Urinary bladder (tissue), 4 donors: ENCODE measurements around the gene NCKAP5. TPM values are rescaled to one million over a fixed set of nuclear protein-coding genes. Genes with fewer than 3 reads are reported as not detected.

ENCODE experiments used
- DNase-seq: peaks from one replicate; pipeline ENCODE4 v3.0.0-alpha.2; 2015; ENCODE audit errors: extremely low spot score
- H3K27ac ChIP-seq: one replicate; pipeline ENCODE4 v1.5.1; 2013; ENCODE audit warnings: low read depth, mild to moderate bottlenecking, moderate library complexity
- H3K36me3 ChIP-seq: one replicate; pipeline ENCODE4 v1.6.1; 2013; ENCODE audit warnings: mild to moderate bottlenecking, moderate library complexity; ENCODE audit not compliant: insufficient read depth
- H3K4me1 ChIP-seq: one replicate; pipeline ENCODE4 v1.6.1; 2013; ENCODE audit warnings: mild to moderate bottlenecking, moderate library complexity; ENCODE audit not compliant: insufficient read depth
- H3K4me3 ChIP-seq: one replicate; pipeline ENCODE4 v1.5.1; 2013; ENCODE audit warnings: low read depth, low read length
- WGBS: extraction: QIAGEN DNeasy Blood & Tissue Kit; methylation state at CpG from one replicate; pipeline ENCODE4 v1.1.7; 2013; 5-methylcytosine and 5-hydroxymethylcytosine counted together
- polyA plus RNA-seq: library from polyadenylated mRNA; stranded (reverse); fragments of 200-250 nt; gene quantifications from one replicate; pipeline ENCODE4 v1.2.3, GENCODE V29; 2013
- total RNA-seq: library from RNA; depleted of rRNA; stranded (reverse); fragments of >200 nt; gene quantifications from one replicate; pipeline ENCODE4 v1.2.3, GENCODE V29; 2014
- donor health status: healthy with polysubstance abuse.
- donor health status: healthy.

NCKAP5 gene
- total and polyA plus RNA-seq, 2 donors = 0.32 to 14.4 TPM

DNA sequence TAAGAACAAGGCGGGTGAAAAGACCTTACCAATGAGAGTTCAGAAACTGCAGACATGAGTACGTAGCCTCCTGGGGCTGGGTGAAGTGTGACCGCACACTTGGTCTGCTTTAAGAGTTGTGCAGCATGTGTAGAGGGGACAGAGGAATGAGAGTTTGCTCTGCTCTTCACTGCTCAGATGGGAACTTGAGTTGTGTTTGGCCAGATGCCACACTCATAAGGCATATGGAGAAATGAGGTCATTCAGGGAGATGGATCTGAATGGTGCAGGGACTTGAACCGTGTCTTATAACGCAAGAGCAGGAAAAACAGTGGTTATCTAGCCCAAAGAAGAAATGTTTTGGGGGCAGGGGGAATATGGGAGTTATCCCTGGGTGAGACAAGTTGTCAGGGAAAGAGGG lies 624.4 kb downstream of the NCKAP5 start:
- 88% methylated on average over 5 of the region's 5 CpGs for WGBS
- H3K4me1 ChIP-seq = peaks cover 1% of the 10 kb centered on the region
- H3K27ac ChIP-seq = no peak overlapping the region
- H3K4me3 ChIP-seq = no peak overlapping the region
- DNase-seq = no peak
- H3K36me3 ChIP-seq = no peaks in the 10 kb centered on the region

GRCh38 chr2:132941296-132942020 lies 626.8 kb downstream of the NCKAP5 start:
- no peak for DNase-seq
- 91% methylated on average over 4 of the region's 4 CpGs for WGBS
- H3K4me3 ChIP-seq = no peak overlapping the region
- no peaks in the 10 kb centered on the region for H3K36me3 ChIP-seq
- peaks cover 1% of the 10 kb centered on the region for H3K4me1 ChIP-seq
- H3K27ac ChIP-seq = no peak overlapping the region

GRCh38 chr2:132937629-132938028 lies 630.6 kb downstream of the NCKAP5 start:
- WGBS = 42% methylated on average over 2 of the region's 2 CpGs
- Histone ChIP-seq H3K36me3 (no peaks in the 10 kb centered on the region), H3K4me3 (no peak overlapping the region), H3K4me1 (peaks cover 1% of the 10 kb centered on the region), H3K27ac (no peak overlapping the region)
- DNase-seq = no peak

GRCh38 chr2:132936791-132937190 lies 631.5 kb downstream of the NCKAP5 start:
- no peak for DNase-seq
- WGBS = 82% methylated on average over 1 of the region's 1 CpG

DNA sequence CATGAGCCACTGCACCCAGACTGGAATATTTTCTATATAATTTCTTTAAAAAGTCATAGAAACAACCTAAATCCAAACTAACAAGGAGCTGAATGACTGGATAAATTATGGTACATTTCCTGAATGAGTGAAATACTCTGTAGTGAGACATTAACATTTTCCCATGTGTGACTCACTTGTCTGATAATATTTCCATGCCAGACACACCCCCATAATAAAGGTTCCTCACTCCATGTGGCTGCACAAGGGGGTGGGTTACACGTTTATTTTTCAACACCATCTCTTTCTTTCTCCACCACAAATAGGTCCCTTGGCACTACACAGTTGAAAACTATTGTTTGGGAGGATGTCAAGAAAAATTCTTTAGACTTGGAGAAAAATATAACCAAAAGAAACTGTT lies 632.0 kb downstream of the NCKAP5 start:
- no peak overlapping the region for H3K4me3 ChIP-seq
- no peaks in the 10 kb centered on the region for H3K36me3 ChIP-seq
- H3K27ac ChIP-seq = no peak overlapping the region
- DNase-seq = no peak
- WGBS = 44% methylated on average over 1 of the region's 1 CpG
- peaks cover 1% of the 10 kb centered on the region for H3K4me1 ChIP-seq

More at GRCh38 chr2:132936791-132937190, 631.5 kb downstream of the NCKAP5 start:
- H3K4me3 ChIP-seq = no peak overlapping the region
- H3K4me1 ChIP-seq = peaks cover 1% of the 10 kb centered on the region
- no peak overlapping the region for H3K27ac ChIP-seq
- no peaks in the 10 kb centered on the region for H3K36me3 ChIP-seq

DNA sequence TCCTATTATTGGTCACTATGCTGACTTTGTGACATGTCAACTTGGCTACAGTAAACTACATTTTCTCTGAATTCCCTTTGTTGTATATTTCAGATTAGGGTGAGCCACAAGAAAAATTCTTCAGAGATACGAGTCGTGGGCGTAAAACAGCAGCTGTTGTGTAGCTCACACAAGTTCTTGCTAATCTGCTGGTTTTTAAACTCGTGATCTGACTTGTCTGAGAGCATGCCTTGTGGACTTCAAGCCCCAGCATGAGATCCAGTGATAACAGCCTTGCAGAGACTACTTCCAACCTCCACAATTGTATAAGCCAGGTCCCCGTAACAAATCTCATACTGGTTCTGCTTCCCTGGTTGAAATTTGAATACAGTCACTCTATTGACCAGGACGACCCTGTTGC lies 638.5 kb downstream of the NCKAP5 start:
- no peak for DNase-seq
- Histone ChIP-seq H3K36me3 (no peaks in the 10 kb centered on the region), H3K4me1 (no peaks in the 10 kb centered on the region), H3K27ac (no peak overlapping the region), H3K4me3 (no peak overlapping the region)
- WGBS = 57% methylated on average over 6 of the region's 6 CpGs

GRCh38 chr2:132923787-132924186 lies 644.5 kb downstream of the NCKAP5 start:
- H3K4me3 ChIP-seq = no peak overlapping the region
- H3K27ac ChIP-seq = no peak overlapping the region
- no peaks in the 10 kb centered on the region for H3K36me3 ChIP-seq
- no peaks in the 10 kb centered on the region for H3K4me1 ChIP-seq
- DNase-seq = no peak
- WGBS = 33% methylated on average over 3 of the region's 3 CpGs

GRCh38 chr2:132915812-132916549 lies 652.3 kb downstream of the NCKAP5 start:
- no peak for DNase-seq
- 61% methylated on average over 6 of the region's 6 CpGs for WGBS
- Histone ChIP-seq H3K36me3 (no peaks in the 10 kb centered on the region), H3K4me3 (no peak overlapping the region), H3K4me1 (no peaks in the 10 kb centered on the region), H3K27ac (no peak overlapping the region)

DNA sequence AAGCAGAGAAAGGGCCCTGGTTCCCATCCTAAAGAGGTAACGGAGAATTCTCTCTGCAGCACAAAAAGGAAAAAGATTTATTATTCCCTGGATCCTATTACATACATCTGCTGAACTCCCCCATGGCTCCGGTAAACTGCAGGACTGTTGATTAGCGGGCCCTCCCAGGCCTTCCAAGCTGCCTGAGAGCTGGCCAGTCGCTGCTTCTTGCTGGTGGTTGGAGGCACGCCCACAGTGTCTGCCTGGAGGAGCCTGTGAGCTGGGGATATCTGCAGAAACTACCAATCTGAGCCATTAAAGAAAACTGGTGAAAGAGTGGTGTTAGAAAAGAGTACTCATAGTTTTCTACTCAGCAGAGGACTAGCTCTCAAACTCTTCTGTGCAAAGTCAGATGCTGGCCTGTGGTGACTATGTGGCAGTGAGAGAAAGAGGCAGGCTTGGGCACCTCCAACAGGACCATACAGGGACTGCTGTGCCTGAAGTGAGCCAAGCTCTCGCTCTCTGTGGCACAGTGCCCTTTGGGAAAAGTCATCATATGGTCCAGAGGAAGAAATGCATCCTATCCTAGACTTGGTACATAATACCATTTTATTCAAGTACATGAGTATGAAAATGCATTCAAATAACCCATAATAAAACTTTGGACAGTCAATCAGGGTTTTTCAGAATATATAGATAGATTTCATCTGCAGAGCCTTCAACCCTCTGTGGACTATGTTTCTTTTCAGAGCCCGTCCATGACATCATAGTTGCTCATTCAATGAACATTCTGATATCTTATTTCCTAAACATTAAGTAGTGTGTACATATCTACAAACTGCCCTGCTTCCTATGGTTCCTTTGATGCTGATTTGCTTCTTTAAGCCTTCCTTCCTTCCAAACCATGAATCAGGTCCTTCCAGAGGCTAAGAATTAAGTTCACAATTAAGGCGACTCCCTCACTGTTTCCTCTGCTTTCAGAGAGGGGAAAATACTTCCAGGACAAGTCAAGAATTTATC lies 656.2 kb downstream of the NCKAP5 start:
- Histone ChIP-seq H3K27ac (no peak overlapping the region), H3K36me3 (no peaks in the 10 kb centered on the region), H3K4me1 (no peaks in the 10 kb centered on the region), H3K4me3 (no peak overlapping the region)
- no peak for DNase-seq
- 41% methylated on average over 8 of the region's 8 CpGs for WGBS

- no peaks in the 10 kb centered on the region for H3K36me3 ChIP-seq
- no peak overlapping the region for H3K4me3 ChIP-seq
- DNase-seq = no peak
- no peaks in the 10 kb centered on the region for H3K4me1 ChIP-seq
- no peak overlapping the region for H3K27ac ChIP-seq
These were observed 657.8 kb downstream of the NCKAP5 start for GRCh38 chr2:132910432-132910831.

DNA sequence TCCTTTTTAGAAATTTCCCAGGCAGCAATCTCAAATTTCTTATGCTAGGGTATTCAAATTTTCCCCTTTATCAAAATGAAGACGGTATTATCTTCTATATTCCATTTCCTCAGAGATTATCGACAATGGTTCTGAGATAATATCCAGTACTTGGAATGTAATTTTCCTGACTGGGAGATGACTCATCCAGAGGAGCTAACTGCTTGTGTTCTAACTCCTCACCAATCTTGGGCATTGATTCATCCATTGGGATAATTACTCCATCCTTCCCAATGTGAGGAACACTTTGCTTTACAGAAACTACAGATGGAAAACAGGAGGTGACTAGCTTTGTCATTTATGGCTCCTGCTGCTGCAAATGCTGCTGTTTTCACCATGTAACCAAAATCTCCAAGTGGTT lies 658.8 kb downstream of the NCKAP5 start:
- 77% methylated on average over 2 of the region's 2 CpGs for WGBS
- DNase-seq = no peak
- Histone ChIP-seq H3K4me1 (no peaks in the 10 kb centered on the region), H3K4me3 (no peak overlapping the region), H3K36me3 (no peaks in the 10 kb centered on the region), H3K27ac (no peak overlapping the region)

DNA sequence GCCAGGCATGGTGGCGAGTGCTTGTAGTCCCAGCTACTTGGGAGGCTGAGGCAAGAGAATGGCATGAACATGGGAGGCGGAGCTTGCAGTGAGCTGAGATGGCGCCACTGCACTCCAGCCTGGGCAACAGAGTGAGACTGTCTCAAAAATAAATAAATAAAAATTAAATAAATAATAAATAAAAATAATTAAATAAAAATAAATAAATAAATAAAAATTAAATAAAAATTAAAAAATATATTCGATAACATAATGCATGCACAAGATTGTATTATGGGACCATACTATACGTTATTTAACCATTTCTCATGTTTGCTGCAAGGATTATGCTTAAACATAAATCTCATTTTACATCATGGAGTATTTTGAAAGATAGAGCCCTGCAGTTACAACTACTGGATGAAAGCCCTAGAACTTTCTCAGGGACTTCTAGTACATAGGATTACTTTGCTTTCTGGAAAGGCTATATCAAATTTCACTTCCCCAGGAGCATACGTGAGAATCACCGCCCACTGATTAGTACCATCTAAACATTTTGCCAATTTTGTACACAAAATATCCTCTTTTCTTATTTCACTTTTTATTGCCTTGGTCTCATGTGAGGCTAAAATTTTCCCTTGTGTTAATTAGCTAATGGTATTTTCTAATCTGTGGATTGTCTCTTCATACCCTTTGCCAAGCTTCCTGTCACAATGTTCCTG lies 664.0 kb downstream of the NCKAP5 start:
- Histone ChIP-seq H3K4me1 (no peaks in the 10 kb centered on the region), H3K27ac (no peak overlapping the region), H3K4me3 (no peak overlapping the region), H3K36me3 (no peaks in the 10 kb centered on the region)
- 80% methylated on average over 7 of the region's 7 CpGs for WGBS
- DNase-seq = no peak

GRCh38 chr2:132902626-132903025 lies 665.6 kb downstream of the NCKAP5 start:
- no peak overlapping the region for H3K27ac ChIP-seq
- H3K4me1 ChIP-seq = no peaks in the 10 kb centered on the region
- no peaks in the 10 kb centered on the region for H3K36me3 ChIP-seq
- H3K4me3 ChIP-seq = no peak overlapping the region
- DNase-seq = no peak
- 91% methylated on average over 4 of the region's 4 CpGs for WGBS
